ENCODE results near the gene C19orf12.
"Not testable (repeated sequence)": the region's sequence is repeated elsewhere in the genome, so short reads cannot be mapped to it uniquely, and the experiment has no call there.

Gene C19orf12

DNA sequence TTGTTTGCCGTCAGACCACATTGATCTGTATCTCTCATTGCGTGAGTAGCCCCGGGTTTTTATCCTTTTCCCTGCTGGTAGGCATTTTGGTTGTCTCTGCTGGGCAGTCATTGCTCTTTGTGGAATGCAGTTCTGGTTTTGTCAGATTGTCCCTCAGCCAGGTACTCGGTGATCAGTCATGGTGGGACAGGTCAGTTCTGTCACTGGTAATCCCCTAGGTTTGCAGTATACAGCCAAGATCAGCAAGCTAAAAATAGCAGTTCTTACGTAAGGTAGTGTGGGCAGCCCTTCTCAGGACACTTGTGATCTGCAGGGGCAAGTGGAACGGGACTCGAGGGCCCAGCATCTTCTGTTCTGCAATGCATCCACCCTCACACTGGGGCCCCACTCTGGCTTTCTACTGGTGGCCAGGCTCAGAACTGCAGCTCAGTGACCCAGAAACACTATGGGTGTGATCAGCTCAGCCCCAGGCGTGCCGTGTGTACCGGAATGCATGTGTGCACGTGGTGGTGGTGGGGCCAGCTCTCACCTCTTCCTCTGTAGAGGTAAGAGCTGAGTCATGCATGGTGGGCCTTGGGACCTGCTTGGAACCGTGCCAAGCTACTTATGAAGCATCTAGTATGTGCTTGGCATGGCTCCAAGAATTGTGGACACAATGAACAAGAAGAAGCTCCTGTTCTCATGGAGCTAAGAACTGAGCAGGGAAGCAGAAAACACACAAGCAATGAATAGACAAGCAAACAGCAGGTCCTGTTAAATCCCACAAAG is 43.5 kb downstream of the C19orf12 start:
- H3K27ac ChIP-seq (ENCODE audit: low read depth, low read length, poor library complexity, severe bottlenecking) = peak overlapping the region; percentile 75
- H3K36me3 ChIP-seq (ENCODE audit: insufficient read depth, low read length) = no peaks in the 10 kb centered on the region
- no peaks in the 10 kb centered on the region for H3K79me2 ChIP-seq (ENCODE audit: insufficient read depth, low read length)
- H3K4me2 ChIP-seq (ENCODE audit: low read length) = no peak overlapping the region
- no peaks in the 10 kb centered on the region for H3K27me3 ChIP-seq (ENCODE audit: insufficient read depth, low read length)
- TF ChIP-seq, protein P1, sequence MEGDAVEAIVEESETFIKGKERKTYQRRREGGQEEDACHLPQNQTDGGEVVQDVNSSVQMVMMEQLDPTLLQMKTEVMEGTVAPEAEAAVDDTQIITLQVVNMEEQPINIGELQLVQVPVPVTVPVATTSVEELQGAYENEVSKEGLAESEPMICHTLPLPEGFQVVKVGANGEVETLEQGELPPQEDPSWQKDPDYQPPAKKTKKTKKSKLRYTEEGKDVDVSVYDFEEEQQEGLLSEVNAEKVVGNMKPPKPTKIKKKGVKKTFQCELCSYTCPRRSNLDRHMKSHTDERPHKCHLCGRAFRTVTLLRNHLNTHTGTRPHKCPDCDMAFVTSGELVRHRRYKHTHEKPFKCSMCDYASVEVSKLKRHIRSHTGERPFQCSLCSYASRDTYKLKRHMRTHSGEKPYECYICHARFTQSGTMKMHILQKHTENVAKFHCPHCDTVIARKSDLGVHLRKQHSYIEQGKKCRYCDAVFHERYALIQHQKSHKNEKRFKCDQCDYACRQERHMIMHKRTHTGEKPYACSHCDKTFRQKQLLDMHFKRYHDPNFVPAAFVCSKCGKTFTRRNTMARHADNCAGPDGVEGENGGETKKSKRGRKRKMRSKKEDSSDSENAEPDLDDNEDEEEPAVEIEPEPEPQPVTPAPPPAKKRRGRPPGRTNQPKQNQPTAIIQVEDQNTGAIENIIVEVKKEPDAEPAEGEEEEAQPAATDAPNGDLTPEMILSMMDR (IDR thresholded peaks at IDR 0.05; ENCODE audit: low read length) = peak; percentile 50
- TF ChIP-seq EZH2 (IDR thresholded peaks at IDR 0.05; ENCODE audit: borderline replicate concordance, low read length) = no peak
- H3K9me3 ChIP-seq (ENCODE audit: low read length) = no peaks in the 10 kb centered on the region
- H3K9ac ChIP-seq (ENCODE audit: low read length) = no peak overlapping the region; the same call in 1 of the 2 replicates
- H2AFZ ChIP-seq (ENCODE audit: low read length) = no peak overlapping the region
- H3K9me2 ChIP-seq (ENCODE audit: low read depth, low read length) = no peaks in the 10 kb centered on the region
- H3K4me3 ChIP-seq (ENCODE audit: low read depth, low read length, poor library complexity, severe bottlenecking) = no peak overlapping the region
- H3F3A ChIP-seq (ENCODE audit: insufficient read depth, low read length) = no peaks in the 10 kb centered on the region
- no peaks in the 10 kb centered on the region for H4K20me1 ChIP-seq (ENCODE audit: insufficient read depth, low read length)
- H3K4me1 ChIP-seq (ENCODE audit: insufficient read depth, low read length, severe bottlenecking) = peaks cover 44% of the 10 kb centered on the region

DNA sequence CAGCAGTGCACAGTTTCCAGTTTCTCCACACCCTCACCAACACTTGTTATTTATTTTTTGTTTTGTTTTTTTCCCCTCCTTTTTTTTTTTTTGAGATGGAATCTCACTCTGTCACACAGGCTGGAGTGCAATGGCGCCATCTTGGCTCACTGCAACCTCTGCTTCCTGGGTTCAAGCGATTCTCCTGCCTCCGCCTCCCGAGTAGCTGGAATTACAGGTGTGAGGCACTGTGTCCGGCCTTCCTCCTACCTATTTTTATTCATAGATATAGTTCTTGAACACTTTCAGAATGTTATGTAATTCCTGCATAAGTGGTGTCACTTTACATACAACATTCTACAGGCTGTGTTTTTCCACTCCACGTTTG is 44.1 kb downstream of the C19orf12 start:
- H2AFZ ChIP-seq (ENCODE audit: low read length); H3K9me3 ChIP-seq (ENCODE audit: low read length); H3K79me2 ChIP-seq (ENCODE audit: insufficient read depth, low read length); H3K36me3 ChIP-seq (ENCODE audit: insufficient read depth, low read length); H3K27me3 ChIP-seq (ENCODE audit: insufficient read depth, low read length); H3K4me3 ChIP-seq (ENCODE audit: low read depth, low read length, poor library complexity, severe bottlenecking); H3F3A ChIP-seq (ENCODE audit: insufficient read depth, low read length); H3K9ac ChIP-seq (ENCODE audit: low read length); H3K4me2 ChIP-seq (ENCODE audit: low read length); H3K9me2 ChIP-seq (ENCODE audit: low read depth, low read length); H4K20me1 ChIP-seq (ENCODE audit: insufficient read depth, low read length): not testable (repeated sequence)
- Histone ChIP-seq H3K4me1 (ENCODE audit: insufficient read depth, low read length, severe bottlenecking) (peaks cover 50% of the 10 kb centered on the region), H3K27ac (ENCODE audit: low read depth, low read length, poor library complexity, severe bottlenecking) (peak overlapping the region; percentile 75)

DNA sequence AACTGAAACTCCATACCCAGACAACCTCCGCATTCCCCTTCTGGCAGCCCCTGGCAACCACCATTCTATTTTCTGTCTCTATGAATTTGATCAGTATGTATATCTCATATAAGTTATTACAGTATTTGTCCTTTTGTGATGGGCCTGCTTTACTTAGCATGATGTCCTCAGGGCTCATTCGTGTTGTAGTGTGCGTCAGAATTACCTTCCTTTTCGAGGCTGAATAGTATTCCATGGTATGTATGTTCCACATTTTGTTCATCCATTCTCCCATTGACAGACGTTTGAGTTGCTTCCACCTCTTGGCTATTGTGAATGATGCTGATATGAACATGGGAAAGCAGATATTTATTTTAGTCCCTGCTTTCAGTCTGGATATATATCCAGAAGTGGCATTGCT is 44.8 kb downstream of the C19orf12 start:
- Histone ChIP-seq H3K9me3 (ENCODE audit: low read length) (no peaks in the 10 kb centered on the region), H3F3A (ENCODE audit: insufficient read depth, low read length) (no peaks in the 10 kb centered on the region), H3K4me3 (ENCODE audit: low read depth, low read length, poor library complexity, severe bottlenecking) (no peak overlapping the region), H3K9ac (ENCODE audit: low read length) (no peak overlapping the region), H2AFZ (ENCODE audit: low read length) (no peak overlapping the region), H3K79me2 (ENCODE audit: insufficient read depth, low read length) (no peaks in the 10 kb centered on the region), H3K4me1 (ENCODE audit: insufficient read depth, low read length, severe bottlenecking) (peaks cover 57% of the 10 kb centered on the region), H3K4me2 (ENCODE audit: low read length) (no peak overlapping the region), H4K20me1 (ENCODE audit: insufficient read depth, low read length) (no peaks in the 10 kb centered on the region), H3K27ac (ENCODE audit: low read depth, low read length, poor library complexity, severe bottlenecking) (no peak overlapping the region), H3K27me3 (ENCODE audit: insufficient read depth, low read length) (no peaks in the 10 kb centered on the region), H3K9me2 (ENCODE audit: low read depth, low read length) (no peaks in the 10 kb centered on the region), H3K36me3 (ENCODE audit: insufficient read depth, low read length) (no peaks in the 10 kb centered on the region)
- TF ChIP-seq, protein P1 (IDR thresholded peaks at IDR 0.05; ENCODE audit: low read length) = no peak
- no peak for TF ChIP-seq EZH2 (IDR thresholded peaks at IDR 0.05; ENCODE audit: borderline replicate concordance, low read length)

Data from OCI-LY1 (cell line).